Fibroblast of gingiva (primary cell): ENCODE results near the gene COX8A.
A peak's percentile ranks its signal among the peaks of the same experiment; 100 is the strongest.

Experiments
- DNase-seq: peaks from one replicate; pipeline ENCODE4 v3.0.0-alpha.2; 2011; ENCODE audit warnings: low read depth

Gene COX8A

GRCh38 chr11:64003807-64004589 is 29.6 kb downstream of the COX8A start:
- peak; percentile 42 for DNase-seq

DNA sequence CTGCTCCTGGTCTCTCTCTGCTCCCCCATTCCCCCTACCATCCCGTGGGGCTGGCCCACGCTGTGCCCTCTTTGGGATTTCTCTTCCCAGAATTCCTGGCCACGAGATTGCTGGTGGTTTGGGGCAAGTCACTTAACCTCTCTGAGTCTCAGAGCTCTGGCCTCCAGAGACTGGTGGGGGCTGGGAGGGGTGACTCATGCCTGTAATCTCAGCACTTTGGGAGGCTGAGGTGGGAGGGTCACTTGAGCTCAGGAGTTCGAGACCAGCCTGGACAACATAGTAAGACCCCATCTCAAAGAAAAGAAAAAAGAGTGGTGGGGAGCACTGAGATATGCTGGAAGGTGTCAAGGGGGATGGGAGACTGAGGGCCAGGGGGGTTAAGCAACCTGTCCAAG is 30.2 kb downstream of the COX8A start:
- DNase-seq = no peak

DNA sequence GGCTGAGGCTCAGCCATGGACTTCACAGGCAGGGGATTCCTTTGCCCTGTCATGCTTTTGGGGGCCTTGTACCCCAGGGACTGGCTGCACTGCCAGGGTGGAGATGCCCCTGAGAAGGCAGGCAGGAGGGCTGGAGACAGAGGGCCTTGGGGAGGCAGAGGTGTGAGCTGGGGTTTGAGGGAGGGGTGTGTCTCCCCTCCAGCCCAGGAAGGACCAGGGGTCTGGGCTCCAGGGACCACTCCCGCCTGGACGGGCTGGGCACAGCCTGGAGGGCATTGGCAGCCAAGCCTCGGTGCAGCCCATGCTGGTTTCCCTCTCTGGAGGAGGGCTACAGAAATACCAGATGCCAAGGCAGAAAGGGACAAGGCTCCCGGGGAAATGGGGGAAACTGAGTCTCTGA is 31.3 kb downstream of the COX8A start:
- no peak for DNase-seq

DNA sequence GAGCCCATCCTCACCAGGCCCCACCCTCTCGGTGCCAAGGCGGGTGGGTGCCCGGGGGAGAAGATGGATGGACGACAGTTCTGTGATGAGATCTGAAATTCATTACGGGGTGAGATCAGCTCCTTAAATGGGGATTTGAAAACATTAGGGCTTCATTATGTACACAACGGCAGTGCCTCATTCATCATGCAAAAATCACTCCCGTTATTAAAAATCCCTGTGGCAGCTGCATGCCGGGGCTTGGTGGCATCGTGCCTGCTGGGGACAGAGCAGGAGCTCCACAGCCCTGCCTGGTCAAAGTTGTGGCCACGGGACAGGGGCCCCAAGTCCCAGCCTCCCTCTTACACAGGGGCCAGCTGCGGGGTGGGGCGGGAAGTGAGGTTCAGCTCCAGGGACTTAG is 32.0 kb downstream of the COX8A start:
- no peak for DNase-seq

DNA sequence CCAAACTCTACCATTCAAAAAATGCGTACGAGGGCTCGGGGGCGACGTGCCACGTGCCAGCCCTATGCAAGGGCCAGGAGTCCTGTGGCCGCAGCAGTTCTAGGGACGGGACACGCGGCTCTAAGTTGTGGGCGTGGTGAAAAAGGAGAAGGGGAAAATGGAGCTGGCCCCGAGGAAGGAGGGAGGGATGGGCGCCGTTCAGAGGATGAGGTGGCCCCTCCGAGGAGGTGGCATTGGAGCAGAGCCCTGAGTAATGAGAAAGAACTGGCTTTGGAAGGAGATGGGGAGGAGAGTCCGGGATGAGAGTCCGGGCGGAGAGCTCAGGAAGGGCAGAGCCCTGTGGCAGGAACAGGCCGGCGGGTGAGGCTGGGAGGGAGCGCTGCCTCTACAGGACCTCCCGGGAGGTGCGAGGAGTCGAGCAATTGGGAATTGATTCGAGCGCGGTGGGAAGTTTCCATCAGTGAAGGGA is 32.8 kb downstream of the COX8A start:
- DNase-seq = peak; percentile 5

GRCh38 chr11:64007629-64008282 is 33.3 kb downstream of the COX8A start:
- peak; percentile 16 for DNase-seq

DNA sequence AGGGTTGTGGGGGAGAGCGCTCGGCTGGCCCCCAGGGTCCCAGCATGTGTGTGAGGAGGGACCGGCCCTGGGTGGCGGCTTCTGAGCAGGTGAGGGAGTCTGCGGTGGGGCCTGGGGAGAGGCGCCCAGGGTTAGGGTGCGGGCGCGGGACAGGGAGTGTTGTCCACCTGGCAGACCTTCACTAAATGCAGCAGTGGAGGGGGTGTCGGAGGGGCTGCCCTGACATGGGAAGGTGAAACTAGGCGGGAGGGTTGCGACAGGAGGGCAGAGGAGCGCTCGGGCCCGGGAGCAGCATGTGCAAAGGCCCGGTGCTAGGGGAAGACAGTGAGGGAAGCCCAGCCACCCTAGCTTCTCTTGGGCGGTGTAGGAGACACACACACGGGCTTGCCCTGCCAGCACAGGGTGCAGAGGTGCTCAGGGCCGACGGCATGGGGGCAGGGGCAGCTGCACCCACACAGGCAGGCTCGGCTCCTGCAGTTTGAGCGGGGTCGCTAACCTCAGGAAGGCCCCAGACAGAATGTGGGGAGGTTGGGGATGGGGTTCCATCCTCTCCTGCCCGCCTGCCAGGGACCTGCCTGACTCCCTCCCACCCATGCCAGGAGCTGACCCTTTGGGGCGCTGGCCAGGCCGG is 34.0 kb downstream of the COX8A start:
- DNase-seq = no peak

- DNase-seq = no peak
Observed at GRCh38 chr11:64008914-64009633, 34.7 kb downstream of the COX8A start.

DNA sequence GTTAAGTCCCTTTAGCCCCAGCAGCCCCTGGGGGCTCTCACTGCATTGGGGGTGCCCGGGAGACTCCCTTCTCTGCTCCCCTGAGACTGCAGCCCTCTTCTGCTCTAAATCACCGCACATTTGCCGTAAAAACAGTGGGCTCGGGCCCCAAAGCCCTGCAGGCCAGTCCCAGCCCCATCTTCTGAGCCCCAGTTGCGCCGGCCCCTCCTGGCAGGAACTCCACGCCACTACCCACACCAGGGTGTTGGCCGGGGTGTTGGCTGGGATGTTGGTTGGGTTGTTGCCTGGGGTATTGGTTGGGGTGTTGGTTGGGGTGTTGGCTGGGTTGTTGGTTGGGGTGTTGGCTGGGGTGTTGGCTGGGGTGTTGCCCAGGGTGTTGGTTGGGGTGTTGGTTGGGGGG is 35.3 kb downstream of the COX8A start:
- no peak for DNase-seq

- no peak for DNase-seq
Observed at GRCh38 chr11:64010783-64011182, 36.4 kb downstream of the COX8A start.

DNA sequence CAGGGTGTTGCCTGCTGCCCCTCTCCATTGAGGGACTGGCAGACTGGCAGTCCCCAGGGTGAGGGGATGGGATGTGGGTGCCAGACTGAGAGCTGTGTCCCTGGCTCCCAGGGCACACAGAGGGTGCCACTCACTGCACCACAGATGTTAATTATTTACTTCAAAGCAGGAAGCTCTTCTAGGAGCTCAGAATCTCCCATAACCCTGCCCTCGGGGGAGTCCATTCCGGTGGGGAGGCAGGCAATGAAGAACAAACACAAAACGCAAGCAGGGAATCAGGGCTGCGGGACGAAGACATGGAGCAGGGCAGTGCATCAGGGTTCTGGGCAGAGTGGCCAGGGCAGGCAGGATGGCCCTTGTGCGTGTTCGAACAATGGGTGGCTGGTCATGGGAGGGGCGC is 37.0 kb downstream of the COX8A start:
- no peak for DNase-seq

- no peak for DNase-seq
Observed at GRCh38 chr11:64013141-64013896, 38.9 kb downstream of the COX8A start.

GRCh38 chr11:64014356-64014755 is 39.9 kb downstream of the COX8A start:
- DNase-seq = no peak

DNA sequence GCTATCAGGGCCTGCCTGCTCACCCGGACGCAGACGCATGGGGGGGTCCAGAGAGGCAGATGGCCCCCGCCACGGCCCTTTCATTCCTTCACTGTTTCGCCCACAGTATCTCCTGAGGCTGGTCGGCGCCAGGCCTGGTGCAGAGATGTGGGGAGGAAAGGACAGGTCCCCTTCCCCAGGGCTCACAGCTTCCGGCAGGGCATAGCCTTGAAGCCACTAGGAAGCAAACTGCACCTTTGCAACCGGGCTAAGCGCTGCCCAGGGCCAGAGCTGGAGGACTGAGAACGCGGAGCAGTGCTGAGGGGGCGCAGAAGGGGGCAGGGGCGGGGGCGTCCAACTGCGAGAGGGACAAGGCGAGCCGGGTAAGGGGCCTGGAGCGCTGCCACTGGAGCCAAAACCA is 41.1 kb downstream of the COX8A start:
- DNase-seq = no peak

DNA sequence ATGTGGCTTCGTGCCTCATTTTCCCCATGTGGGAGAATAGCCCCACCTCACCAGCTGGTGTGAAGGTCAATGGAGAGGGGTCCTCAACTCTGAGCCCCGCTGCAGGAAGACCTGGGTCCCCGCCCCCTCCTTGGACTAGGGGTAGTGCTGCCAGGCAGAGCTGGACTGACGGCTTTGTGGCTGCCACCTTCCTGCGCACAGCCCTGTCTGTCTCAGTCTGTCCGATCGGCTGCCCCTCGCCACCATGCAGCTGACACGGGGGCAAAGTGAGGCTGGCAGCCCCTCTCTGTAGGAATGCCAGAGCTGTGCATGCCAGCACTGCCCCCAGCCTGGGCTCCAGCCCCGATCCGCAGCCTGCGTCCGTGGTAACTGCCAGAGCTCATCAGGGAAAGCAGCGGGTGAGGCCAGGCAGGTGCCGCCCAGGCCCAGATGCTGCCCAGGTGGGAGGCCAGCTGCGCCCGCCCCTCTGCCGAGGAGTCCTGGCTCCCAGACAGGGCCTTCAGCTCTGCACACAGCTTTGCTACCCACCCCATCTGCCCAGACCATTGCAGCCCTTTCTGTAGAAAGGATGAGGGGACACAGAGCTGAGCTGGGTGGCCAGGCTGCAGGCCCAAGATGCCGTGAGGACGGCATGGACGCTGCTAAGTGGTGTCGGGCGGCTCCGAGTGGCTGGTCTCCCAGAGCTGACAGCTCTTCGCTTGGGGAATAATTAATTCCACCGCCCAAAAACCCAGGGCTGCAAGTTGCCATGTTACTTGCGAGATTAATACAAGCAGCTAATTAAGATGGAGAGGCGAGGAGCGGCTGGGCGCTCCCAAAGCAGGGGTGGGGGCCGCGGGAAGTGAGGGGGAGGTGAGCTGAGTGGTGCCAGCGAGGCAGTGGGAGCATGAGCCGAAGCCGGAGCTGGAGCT is 41.8 kb downstream of the COX8A start:
- DNase-seq = no peak

DNA sequence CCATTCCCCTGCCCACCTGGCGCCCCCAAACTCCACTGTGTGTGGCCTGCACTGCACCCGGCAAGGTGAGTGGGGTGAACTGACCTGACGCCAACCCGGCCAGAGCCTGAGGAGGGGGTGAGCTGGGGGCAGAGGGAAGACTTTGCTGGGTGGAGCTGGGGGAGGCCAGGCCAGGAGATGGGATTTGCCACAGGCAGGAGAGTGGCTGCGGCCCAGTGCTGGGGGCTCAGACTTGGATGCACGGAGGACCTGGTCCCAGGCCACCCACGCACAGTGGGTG is 43.5 kb downstream of the COX8A start:
- DNase-seq = no peak

DNA sequence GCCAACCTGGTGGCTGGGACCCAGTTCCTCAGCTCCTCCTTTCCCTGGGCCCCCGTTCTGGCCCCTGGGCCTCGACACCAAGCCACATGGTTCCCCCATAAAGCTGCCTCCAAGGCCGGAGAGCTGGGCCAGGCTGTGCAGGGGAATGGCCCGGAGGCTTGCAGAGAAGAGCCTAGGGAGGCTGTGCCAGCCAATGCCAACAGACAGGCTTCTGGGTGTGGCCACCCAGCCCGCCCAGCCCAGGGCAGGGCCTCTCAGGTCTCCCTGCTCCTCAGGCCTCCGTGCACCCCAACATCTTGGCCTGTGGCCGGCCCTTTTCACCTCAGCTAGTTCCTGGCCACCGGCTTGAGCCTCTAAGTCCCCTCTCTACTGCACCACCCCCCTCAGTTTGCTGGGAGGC is 43.9 kb downstream of the COX8A start:
- DNase-seq = no peak

GRCh38 chr11:64019106-64020037 is 45.0 kb downstream of the COX8A start:
- DNase-seq = no peak

DNA sequence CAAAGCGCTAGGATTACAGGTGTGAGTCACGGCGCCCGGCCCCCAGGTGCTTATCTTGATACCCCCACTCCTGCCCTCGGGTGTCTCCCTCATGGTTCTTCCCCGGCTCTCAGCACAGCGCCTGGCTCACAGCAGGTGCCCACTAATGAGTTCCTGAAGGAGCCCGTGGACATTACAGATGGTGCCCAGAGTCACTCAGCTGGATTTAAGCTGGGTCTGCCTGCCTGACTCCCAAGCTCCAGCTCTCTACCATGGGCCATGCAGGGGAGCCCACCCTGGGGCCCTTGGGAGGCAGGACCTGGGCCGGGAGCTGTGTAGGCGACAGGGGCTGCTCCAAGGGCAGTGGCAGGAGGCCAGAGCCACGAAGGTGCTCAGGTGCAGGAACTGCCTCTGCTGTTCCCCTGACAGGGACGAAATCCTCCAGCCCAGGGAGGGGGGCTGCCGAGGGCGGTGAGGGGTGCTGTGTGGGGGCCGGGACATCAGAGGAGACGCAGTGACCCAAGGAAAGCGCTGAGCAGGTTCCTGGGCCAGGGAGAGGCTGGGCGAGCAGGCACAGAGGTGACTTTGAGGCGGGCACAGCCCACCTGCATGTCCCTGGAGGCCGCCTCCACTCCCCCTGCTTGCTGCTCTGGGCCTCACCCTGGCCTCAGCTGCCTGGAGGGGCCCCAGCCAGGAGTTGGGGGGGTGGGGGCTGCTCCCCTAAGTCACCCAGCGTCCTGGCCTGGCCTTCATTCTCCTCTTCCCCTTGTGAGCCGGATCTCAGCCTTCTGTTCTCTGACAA is 46.7 kb downstream of the COX8A start:
- DNase-seq = no peak
